ENCODE results near the gene BLTP3B.

- no peak for TF ChIP-seq CTCF (IDR thresholded peaks at IDR 0.05)
- no peak for TF ChIP-seq POLR2A (IDR thresholded peaks at IDR 0.05)
Measured at GRCh38 chr12:100101000-100101399, 41.7 kb downstream of the BLTP3B start.
